Fibroblast of the conjunctiva (primary cell): ENCODE results near the gene GTF3C2.

ENCODE experiments used
- DNase-seq: peaks from one replicate; pipeline ENCODE4 v3.0.0-alpha.2; 2010; ENCODE audit warnings: low read depth

The GTF3C2 gene

DNA sequence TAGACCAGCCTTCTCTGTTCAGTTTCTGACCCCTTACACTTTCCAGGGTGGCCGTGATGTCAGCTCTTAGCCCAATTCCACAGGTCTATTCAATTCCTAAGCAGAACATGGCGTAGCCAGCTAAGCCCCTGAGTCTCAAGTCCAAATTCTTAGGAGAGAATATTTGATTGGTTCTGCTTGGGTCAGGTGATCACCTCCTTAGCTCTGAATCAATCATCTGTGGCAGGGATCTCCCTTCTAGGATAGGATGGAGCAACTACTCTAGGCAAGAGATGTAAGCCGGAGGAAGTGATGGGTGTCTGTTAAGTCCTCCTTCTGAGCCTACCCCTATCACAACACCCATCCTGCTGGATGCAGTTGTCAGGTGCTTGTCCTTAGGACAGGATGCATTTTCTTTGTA, 59.4 kb downstream of the GTF3C2 start:
- DNase-seq: no peak

DNA sequence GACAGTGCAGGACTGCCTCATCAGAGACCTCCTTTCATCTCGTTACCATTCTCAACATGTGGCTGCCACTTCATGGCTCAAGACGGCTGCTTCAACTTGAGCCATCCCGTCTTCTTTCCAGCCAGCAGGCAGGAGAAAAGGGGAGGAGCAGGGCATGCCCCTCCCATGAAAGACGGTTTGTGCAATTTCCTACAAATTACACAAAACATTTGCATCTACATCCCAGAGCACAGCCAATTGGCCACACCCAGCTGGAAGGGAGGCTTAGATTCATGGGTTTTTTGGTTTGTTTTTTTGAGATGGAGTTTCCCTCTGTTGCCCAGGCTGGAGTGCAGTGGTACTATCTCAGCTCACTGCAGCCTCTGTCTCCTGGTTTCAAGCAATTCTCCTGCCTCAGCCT, 60.1 kb downstream of the GTF3C2 start:
- DNase-seq: no peak

DNA sequence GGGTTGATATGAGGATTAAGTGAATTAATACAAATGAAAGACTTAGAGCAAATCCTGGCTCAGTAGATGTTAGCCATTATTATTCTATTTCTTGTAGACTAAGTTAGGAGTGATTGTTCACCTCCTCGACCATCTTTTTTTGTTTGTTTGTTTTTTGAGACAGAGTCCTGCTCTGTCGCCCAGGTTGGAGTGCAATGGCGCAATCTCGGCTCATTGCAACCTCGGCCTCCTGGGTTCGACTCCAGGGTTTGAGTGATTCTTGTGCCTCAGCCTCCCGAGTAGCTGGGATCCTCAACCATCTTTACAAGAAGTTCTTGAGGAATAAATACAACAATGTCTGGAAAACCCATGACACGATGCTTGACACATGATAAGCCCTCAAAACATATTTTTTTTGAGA, 61.6 kb downstream of the GTF3C2 start:
- DNase-seq: no peak

DNA sequence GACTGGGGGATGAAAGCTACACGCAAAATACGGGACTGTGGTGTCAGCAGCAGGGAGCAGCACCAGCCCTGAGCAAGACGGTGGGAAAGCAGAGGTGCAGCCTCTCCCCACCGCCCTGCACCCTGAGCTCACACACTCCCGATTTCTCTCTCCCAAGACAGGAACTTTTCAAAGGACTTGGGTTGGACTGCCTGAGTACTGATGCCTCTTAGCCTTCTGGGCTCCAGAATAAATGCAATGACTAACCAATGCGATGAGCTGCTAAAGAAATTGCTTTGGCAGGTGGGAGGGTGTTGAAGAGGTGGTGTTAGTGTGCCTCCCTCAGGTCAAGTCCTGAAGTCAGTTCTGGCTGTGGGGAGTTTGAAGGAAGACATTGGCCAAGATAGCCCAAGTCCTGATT, 64.7 kb downstream of the GTF3C2 start:
- no peak for DNase-seq

DNA sequence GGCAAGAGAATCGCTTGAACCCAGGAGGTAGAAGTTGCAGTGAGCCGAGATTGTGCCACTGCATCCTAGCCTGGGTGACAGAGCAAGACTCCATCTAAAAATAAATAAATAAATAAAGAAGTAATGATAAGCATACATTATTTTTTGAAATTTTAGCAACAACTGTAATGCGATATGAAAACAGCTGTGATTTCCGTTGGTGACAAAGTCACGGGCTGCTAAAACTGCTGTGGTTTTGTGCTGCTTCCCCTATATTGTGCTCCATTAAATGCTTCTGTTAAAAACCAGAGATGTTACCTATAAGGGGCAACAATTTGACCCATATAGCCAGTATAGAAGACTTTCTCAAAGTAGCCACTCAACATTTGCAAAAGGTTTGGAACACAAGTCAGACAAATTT, 66.0 kb downstream of the GTF3C2 start:
- no peak for DNase-seq

DNA sequence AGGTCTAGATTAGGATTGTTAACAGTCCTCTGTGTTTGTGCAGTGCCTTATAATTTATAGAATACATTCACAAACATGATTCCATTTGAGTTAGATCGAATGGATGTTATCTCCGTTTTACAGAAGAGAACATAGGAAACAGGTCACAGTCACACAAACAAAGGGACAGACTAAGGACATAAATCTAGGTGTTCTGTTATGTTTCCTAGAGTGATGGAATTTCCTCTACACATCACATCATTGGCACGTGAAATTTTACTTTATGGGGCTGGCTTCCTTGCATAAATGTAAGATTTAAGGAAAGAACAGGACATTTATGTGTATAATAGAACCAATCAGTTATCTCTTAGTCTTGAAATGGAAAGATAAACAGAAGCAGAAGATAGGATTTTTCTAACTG, 68.0 kb downstream of the GTF3C2 start:
- DNase-seq: no peak

DNA sequence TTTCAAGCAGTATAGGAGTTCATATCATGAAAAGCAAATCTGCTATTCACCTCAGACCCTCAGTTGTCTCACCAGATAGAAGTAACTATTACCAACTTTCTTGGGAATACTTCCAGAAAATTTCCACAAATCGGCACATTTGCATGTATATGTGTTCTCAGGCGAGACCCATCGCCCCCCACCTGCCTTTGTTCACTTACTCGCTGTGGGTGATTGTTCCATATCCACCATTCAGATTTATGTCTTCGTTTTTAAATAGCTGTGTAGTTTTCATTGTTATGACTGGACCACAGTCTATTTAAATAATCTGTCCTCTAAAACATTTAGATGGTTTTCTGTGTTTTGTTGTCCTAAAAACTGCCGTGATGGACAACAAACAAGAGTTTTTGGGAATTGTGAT, 71.1 kb downstream of the GTF3C2 start:
- no peak for DNase-seq

DNA sequence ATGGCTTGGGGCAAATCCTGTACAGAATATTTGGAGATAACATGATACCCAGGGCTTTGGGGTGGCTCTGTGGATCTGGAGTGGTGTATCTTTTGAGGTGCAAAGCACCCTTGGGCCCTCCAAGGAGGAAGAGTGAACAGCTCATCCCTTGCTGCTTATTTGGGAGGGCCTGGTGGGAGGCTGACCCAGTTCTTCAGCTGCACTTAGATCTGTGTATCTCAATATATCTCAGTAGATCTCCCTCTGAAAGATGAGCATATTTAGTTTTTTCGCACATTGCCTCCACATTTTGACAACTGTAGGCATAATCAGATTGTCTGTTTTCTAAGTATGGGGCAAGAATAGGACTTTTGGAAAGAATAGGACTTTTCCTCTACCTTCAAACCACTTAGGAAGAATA, 71.6 kb downstream of the GTF3C2 start:
- DNase-seq: no peak

DNA sequence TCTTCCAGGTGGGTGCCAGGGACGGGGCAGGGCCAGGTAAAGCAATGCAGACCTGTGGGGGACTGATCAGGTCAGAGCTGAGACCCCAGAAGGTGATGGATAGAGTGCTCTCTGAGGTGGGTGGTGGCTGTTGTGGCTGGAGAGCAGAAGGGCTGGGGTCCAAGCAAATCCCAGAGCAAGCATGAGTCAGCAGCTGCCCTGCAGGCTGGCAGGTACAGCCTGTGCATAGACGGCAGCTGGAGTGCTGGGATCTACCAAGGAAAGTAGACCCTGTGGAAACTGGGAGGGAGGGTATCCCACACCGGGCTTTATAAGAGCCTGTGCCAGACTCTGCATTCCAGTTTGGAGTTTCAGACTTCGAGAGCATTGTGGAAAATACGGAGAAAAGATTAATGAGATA, 73.7 kb downstream of the GTF3C2 start:
- no peak for DNase-seq

DNA sequence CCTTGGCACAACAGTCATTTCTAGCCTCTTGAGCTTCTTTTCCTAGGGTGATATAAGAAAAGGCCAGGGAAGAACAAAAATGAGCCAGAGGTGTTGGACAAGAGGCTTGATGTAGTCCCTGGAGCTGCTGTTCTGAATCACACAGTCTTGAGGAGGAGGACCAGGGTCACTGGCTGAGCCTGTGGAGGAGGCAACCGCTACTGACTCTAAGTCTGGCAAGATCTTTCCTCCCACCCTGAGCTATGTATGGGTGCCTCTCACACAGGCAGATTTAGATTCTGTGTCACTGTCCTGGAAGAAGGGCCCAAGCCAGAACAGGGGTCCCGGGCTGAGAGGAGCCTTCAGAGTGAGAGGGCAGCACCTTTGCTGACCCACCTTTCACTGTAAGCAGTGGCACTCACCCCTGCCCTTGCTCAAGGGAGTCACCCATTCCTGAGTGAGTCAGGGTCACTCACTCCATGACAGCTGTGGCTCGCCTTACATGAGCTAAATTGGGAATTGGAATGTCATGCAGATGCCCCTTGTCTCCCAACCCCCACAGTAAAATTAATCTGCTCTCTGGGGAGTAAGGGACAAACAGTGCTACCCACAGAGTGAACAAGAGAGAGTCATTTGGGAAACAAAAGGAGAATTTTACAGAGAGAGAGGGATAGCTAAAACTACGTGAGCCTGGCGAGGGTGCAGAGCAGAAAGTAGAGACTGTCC, 74.6 kb downstream of the GTF3C2 start, which contains the start of gene TRIM54:
Gene TRIM54 (plus strand): TSS at position 575 of the 705 bp plus-strand sequence. CDS start 303 bp downstream, outside the sequence.
- no peak for DNase-seq

DNA sequence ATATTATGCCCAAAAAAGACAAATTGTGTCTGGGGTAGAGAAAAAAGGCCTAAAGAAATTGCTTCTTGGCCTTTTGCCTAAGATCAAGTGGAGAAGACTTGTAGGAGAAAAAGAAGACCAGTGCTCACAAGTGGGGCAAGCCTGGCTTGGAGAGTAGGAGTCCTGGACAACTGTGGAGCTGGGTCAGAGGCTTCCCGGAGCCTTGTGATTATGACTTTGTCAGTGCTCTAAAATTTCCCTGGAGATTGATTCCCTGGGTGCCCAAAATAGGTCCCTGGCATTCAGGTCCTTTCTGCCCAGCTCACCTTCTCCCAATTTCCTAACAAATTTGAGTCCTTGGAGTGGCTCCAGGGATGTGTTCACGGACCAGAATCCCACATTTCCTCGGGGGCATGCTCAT, 75.1 kb downstream of the GTF3C2 start:
- no peak for DNase-seq

DNA sequence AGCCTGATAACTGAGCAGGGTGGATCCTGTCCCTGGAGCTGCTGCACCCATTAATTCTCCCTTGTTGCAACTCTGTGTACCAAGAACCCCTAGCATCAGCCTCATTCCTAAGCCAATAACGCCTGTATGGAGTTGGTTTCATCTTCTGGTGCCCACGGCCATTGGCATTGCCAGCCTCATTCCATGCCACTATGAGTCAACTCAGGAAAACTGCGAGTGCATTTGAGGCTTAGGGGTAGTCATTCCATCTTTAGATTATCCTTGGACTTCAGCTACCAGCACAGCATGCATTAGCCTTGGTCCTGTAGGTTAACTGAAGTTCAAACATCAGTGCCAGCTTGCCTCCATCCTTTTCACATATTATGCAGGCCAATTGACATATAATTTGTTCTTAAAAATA, 75.7 kb downstream of the GTF3C2 start:
- DNase-seq: no peak

DNA sequence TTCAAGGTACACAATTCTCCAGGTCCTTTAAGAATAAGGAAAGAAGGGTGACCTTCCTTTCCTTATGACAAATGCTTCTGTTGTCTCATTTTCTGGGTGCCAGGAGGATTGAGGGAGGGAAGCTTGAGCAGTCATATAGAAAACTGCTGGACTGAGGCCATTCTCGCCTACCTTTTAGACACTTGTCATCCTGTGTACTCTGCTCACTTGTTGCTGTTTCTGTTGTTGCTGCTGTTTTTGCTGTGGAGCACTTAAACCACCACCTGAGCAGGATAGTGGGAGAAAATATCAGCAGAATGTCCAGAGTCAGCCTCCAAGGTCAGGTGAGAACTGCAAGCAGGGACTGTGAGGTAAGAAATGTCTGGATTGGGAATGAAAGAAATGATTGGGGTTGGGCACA, 78.6 kb downstream of the GTF3C2 start:
- DNase-seq: no peak
